OCI-LY1 (cell line): ENCODE results near the gene SGO2.

Experiments
- H2AFZ ChIP-seq: fragments of 200-600 bp; sonication (generic), shearing (Covaris generic); 2 replicates; pipeline ENCODE4 v1.6.0; 2014; ENCODE audit warnings: antibody characterized with exemption, mild to moderate bottlenecking, low read length
- H3F3A ChIP-seq: fragments of 200-600 bp; sonication (generic), shearing (Covaris generic); 2 replicates; pipeline ENCODE4 v1.6.0; 2014; ENCODE audit warnings: mild to moderate bottlenecking, antibody characterized with exemption, low read length, moderate library complexity; ENCODE audit not compliant: insufficient read depth
- H3K27ac ChIP-seq: fragments of 200-600 bp; sonication (generic); 2 replicates; pipeline ENCODE4 v1.5.1; 2014; ENCODE audit warnings: low read length, mixed run types, mild to moderate bottlenecking, low read depth; ENCODE audit not compliant: poor library complexity, severe bottlenecking
- H3K27me3 ChIP-seq: fragments of 200-600 bp; sonication (generic); 2 replicates; pipeline ENCODE4 v1.6.0; 2014; ENCODE audit warnings: antibody characterized with exemption, mild to moderate bottlenecking, low read length, moderate library complexity; ENCODE audit not compliant: insufficient read depth
- H3K36me3 ChIP-seq: fragments of 200-600 bp; sonication (generic); 2 replicates; pipeline ENCODE4 v1.6.1; 2014; ENCODE audit warnings: mild to moderate bottlenecking, antibody characterized with exemption, low read length, moderate library complexity, mixed read lengths; ENCODE audit not compliant: insufficient read depth
- H3K4me1 ChIP-seq: fragments of 200-600 bp; sonication (generic); 2 replicates; pipeline ENCODE4 v1.5.1; 2014; ENCODE audit warnings: mild to moderate bottlenecking, low read length, moderate library complexity; ENCODE audit not compliant: insufficient read depth, severe bottlenecking
- H3K4me2 ChIP-seq: fragments of 200-600 bp; sonication (generic), shearing (Covaris generic); 2 replicates; pipeline ENCODE4 v1.6.1; 2014; ENCODE audit warnings: low read length
- H3K4me3 ChIP-seq: fragments of 200-600 bp; sonication (generic); 2 replicates; pipeline ENCODE4 v1.5.1; 2014; ENCODE audit warnings: low read length, low read depth, mild to moderate bottlenecking, mixed read lengths; ENCODE audit not compliant: poor library complexity, severe bottlenecking
- H3K79me2 ChIP-seq: fragments of 200-600 bp; shearing (Covaris generic); 2 replicates; pipeline ENCODE4 v1.6.1; 2016; ENCODE audit warnings: mixed run types, low read length, mixed read lengths; ENCODE audit not compliant: insufficient read depth
- H3K9ac ChIP-seq: fragments of 200-600 bp; sonication (generic), shearing (Covaris generic); 2 replicates; pipeline ENCODE4 v1.6.1; 2014; ENCODE audit warnings: mild to moderate bottlenecking, low read length, mixed read lengths
- H3K9me2 ChIP-seq: fragments of 200-600 bp; sonication (generic), shearing (Covaris generic); 2 replicates; pipeline ENCODE4 v1.6.1; 2014; ENCODE audit warnings: low read depth, mild to moderate bottlenecking, low read length, mixed read lengths
- H3K9me3 ChIP-seq: fragments of 200-600 bp; shearing (Covaris generic); 2 replicates; pipeline ENCODE4 v1.6.1; 2014; ENCODE audit warnings: low read length, mixed read lengths
- H4K20me1 ChIP-seq: fragments of 200-600 bp; sonication (generic), shearing (Covaris generic); 2 replicates; pipeline ENCODE4 v1.6.0; 2016; ENCODE audit warnings: mild to moderate bottlenecking, low read length; ENCODE audit not compliant: insufficient read depth
- CTCF ChIP-seq: fragments of 200-600 bp; sonication (generic), shearing (Covaris generic); IDR thresholded peaks from 2 replicates; pipeline ENCODE4 v1.5.1; 2017; ENCODE audit warnings: mild to moderate bottlenecking, antibody characterized with exemption, low read length, moderate library complexity, mixed read lengths
- EZH2 ChIP-seq: fragments of 200-600 bp; sonication (generic), shearing (Covaris generic); IDR thresholded peaks from 2 replicates; pipeline ENCODE4 v1.8.0; 2017; ENCODE audit warnings: borderline replicate concordance, mixed run types, mild to moderate bottlenecking, antibody characterized with exemption, low read length, moderate library complexity, mixed read lengths

SGO2 gene

DNA sequence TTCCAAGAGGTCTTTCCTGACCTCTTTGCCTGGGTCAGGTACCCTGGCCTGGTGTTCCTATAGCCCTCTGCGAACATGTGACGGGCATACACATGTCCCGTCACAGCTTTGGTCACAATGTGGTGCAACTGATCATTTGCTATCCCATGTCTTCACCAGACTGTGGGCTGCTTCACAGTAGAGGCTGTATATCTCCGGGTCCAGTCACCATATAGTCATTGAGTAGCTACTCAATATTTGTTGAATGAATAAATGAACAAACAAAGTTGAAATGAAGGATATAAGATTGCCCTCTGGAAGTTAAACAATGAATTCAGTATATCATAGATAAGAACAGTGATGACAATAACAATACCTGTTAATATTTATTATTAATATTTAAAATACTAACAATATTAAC is 76.6 kb downstream of the SGO2 start:
- Histone ChIP-seq H3F3A (no peaks in the 10 kb centered on the region), H3K9me2 (no peaks in the 10 kb centered on the region), H3K9me3 (no peaks in the 10 kb centered on the region), H3K27ac (no peak overlapping the region), H3K36me3 (peaks cover 82% of the 10 kb centered on the region), H3K4me3 (no peak overlapping the region), H4K20me1 (no peaks in the 10 kb centered on the region), H3K79me2 (no peaks in the 10 kb centered on the region), H3K4me2 (no peak overlapping the region), H3K9ac (no peak overlapping the region), H2AFZ (no peak overlapping the region), H3K4me1 (no peaks in the 10 kb centered on the region), H3K27me3 (no peaks in the 10 kb centered on the region)
- TF ChIP-seq CTCF (no peak), EZH2 (no peak)

DNA sequence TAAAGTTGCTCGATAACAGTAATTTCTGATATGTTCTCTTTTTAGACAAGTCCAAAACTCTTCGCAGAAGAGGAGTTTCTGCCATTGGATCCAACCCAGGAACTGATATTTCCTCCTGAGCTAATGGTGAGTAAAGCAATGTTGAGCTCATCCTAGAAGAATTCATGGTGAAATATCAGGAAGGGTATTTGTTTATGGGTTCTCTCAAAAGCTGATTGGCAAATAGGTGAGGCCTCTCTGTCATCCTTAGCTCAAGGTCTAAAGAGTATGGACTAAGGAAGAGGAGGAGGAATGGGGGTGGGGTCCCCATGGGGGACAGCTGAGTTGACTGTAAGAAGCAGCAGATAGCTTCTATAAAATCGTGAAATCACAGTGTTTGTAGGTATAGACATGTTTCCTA is 78.0 kb downstream of the SGO2 start:
- no peaks in the 10 kb centered on the region for H3K79me2 ChIP-seq
- no peak overlapping the region for H3K27ac ChIP-seq
- H3K4me3 ChIP-seq, result no peak overlapping the region

GRCh38 chr2:200604571-200605255 is 78.7 kb downstream of the SGO2 start:
- no peaks in the 10 kb centered on the region for H3K4me1 ChIP-seq
- no peaks in the 10 kb centered on the region for H3K9me3 ChIP-seq
- no peak overlapping the region for H3K4me2 ChIP-seq
- H3K27ac ChIP-seq, result no peak overlapping the region
- no peaks in the 10 kb centered on the region for H4K20me1 ChIP-seq
- no peaks in the 10 kb centered on the region for H3K9me2 ChIP-seq
- peaks cover 89% of the 10 kb centered on the region for H3K36me3 ChIP-seq
- H3F3A ChIP-seq, result no peaks in the 10 kb centered on the region
- TF ChIP-seq CTCF, result no peak
- no peak for TF ChIP-seq EZH2
- H2AFZ ChIP-seq, result no peak overlapping the region
- no peaks in the 10 kb centered on the region for H3K27me3 ChIP-seq
- H3K4me3 ChIP-seq, result no peak overlapping the region
- H3K9ac ChIP-seq, result no peak overlapping the region
- H3K79me2 ChIP-seq, result no peaks in the 10 kb centered on the region

More for the DNA sequence above, 78.0 kb downstream of the SGO2 start:
- no peak overlapping the region for H3K9ac ChIP-seq
- no peaks in the 10 kb centered on the region for H3K27me3 ChIP-seq
- H3K4me2 ChIP-seq, result no peak overlapping the region
- H3K9me3 ChIP-seq, result no peaks in the 10 kb centered on the region
- no peak overlapping the region for H2AFZ ChIP-seq
- no peaks in the 10 kb centered on the region for H3K9me2 ChIP-seq
- no peaks in the 10 kb centered on the region for H4K20me1 ChIP-seq
- H3K36me3 ChIP-seq, result peaks cover 86% of the 10 kb centered on the region
- TF ChIP-seq EZH2 (no peak), CTCF (no peak)
- H3F3A ChIP-seq, result no peaks in the 10 kb centered on the region
- H3K4me1 ChIP-seq, result no peaks in the 10 kb centered on the region
